Neutrophil (primary cell): ENCODE data around the gene MAPKAPK3.

ENCODE experiments used
- H3K27ac ChIP-seq: fragments of 200-600 bp; sonication (generic); 2 replicates; pipeline ENCODE4 v1.5.1; 2016; ENCODE audit warnings: mild to moderate bottlenecking, moderate library complexity
- H3K27me3 ChIP-seq: fragments of 200-600 bp; sonication (generic); 2 replicates; pipeline ENCODE4 v1.6.0; 2016; ENCODE audit warnings: mild to moderate bottlenecking
- H3K36me3 ChIP-seq: fragments of 200-600 bp; sonication (generic); 2 replicates; pipeline ENCODE4 v1.5.1; 2017
- H3K4me1 ChIP-seq, 2 experiments: fragments of 200-600 bp in 1 of 2; sonication (generic) in 1 of 2; 1 replicate in 1 of 2; 2 replicates in 1 of 2; pipeline versions ENCODE4 v1.5.1 to v1.6.1; 2013 to 2016; ENCODE audit warnings: low read depth in 1 of 2, low read length in 1 of 2, mild to moderate bottlenecking in 1 of 2, moderate library complexity in 1 of 2; ENCODE audit not compliant: control insufficient read depth in 1 of 2, insufficient read depth in 1 of 2
- H3K4me3 ChIP-seq, 2 experiments: fragments of 200-600 bp in 1 of 2; sonication (generic) in 1 of 2; 1 replicate in 1 of 2; 2 replicates in 1 of 2; pipeline ENCODE4 v1.5.1; 2013 to 2016; ENCODE audit warnings: low read depth in 1 of 2, low read length in 1 of 2, mild to moderate bottlenecking in 1 of 2, moderate library complexity in 1 of 2
- H3K9me3 ChIP-seq: fragments of 200-600 bp; sonication (generic); 2 replicates; pipeline ENCODE4 v1.5.1; 2016
- TF ChIP-seq, protein P1 (sequence below): fragments of 200-600 bp; sonication (generic); IDR thresholded peaks from 2 replicates; pipeline ENCODE4 v1.5.1; 2016; ENCODE audit warnings: antibody characterized with exemption

Gene MAPKAPK3

DNA sequence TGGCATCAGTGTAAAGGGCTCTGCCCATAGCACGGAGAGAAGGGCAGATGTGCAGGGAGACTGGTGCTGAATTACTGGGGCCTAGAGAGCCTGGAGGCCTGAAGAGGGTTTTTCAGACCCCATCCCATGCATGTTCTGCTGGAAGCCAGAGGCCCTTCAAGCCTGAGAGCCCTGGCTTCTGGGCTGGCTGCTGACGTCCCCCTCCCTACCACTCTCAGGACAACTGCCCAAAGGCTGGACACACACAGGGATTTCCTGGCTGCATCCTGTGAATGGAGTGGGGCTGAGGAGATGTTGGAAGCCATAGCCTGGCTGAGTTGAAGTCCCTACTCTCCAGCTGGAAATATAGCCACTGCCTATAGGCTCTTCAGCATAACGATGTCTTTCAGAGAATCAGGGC lies 40.9 kb downstream of the MAPKAPK3 start:
- H3K9me3 ChIP-seq: no peaks in the 10 kb centered on the region
- peaks cover 14 to 15% of the 10 kb centered on the region in 2 experiments for H3K4me1 ChIP-seq
- H3K27ac ChIP-seq: no peak overlapping the region
- H3K36me3 ChIP-seq: no peaks in the 10 kb centered on the region
- H3K27me3 ChIP-seq: no peaks in the 10 kb centered on the region
- H3K4me3 ChIP-seq: no peak overlapping the region
- TF ChIP-seq, protein P1, sequence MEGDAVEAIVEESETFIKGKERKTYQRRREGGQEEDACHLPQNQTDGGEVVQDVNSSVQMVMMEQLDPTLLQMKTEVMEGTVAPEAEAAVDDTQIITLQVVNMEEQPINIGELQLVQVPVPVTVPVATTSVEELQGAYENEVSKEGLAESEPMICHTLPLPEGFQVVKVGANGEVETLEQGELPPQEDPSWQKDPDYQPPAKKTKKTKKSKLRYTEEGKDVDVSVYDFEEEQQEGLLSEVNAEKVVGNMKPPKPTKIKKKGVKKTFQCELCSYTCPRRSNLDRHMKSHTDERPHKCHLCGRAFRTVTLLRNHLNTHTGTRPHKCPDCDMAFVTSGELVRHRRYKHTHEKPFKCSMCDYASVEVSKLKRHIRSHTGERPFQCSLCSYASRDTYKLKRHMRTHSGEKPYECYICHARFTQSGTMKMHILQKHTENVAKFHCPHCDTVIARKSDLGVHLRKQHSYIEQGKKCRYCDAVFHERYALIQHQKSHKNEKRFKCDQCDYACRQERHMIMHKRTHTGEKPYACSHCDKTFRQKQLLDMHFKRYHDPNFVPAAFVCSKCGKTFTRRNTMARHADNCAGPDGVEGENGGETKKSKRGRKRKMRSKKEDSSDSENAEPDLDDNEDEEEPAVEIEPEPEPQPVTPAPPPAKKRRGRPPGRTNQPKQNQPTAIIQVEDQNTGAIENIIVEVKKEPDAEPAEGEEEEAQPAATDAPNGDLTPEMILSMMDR: no peak

DNA sequence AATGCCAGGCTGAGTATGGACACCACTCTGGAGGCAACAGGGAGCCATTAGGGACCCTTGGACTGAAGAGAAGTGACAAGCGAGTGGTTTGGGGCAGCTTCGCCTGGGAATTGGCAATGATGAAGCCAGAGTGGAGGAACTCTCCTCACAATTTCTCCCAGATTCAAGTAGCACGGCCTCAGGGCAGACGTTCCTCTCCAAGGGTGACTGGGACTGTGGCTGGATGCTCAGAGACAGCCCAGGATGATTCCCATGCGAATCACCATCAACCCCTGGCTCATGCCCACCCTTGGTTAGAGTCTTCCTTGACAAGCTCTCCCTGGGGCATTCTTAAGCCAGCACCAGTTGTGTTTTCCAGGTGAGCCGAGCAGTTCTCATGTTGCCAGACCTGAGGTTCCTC lies 41.5 kb downstream of the MAPKAPK3 start:
- no peak overlapping the region for H3K4me3 ChIP-seq
- H3K9me3 ChIP-seq: no peaks in the 10 kb centered on the region
- no peaks in the 10 kb centered on the region for H3K27me3 ChIP-seq
- H3K4me1 ChIP-seq: peaks cover 12 to 14% of the 10 kb centered on the region in 2 experiments
- TF ChIP-seq, protein P1: no peak
- no peak overlapping the region for H3K27ac ChIP-seq
- H3K36me3 ChIP-seq: no peaks in the 10 kb centered on the region

DNA sequence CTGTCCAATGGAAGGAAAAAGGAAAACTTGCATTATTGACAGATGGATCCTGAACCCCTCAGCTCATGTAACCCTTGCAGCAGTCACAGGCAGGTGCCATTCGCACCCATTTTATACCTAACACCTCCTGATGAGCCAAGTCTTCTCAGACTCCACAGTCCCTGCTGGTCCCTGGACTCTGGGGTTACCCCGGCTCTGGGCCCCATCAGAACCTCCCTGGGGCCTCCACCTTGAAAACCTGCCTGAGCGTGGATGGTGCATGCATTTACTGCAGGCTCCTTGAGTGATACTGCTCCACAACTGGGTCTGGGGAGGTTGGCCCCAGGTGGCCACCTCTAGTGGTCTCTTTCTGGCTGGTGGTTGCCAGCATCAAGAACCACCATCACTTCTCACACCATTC lies 41.9 kb downstream of the MAPKAPK3 start:
- H3K4me1 ChIP-seq: peaks cover 12 to 14% of the 10 kb centered on the region in 2 experiments
- no peak overlapping the region for H3K27ac ChIP-seq
- H3K9me3 ChIP-seq: no peaks in the 10 kb centered on the region
- no peak overlapping the region for H3K4me3 ChIP-seq
- H3K36me3 ChIP-seq: no peaks in the 10 kb centered on the region
- H3K27me3 ChIP-seq: no peaks in the 10 kb centered on the region
- TF ChIP-seq, protein P1: no peak

DNA sequence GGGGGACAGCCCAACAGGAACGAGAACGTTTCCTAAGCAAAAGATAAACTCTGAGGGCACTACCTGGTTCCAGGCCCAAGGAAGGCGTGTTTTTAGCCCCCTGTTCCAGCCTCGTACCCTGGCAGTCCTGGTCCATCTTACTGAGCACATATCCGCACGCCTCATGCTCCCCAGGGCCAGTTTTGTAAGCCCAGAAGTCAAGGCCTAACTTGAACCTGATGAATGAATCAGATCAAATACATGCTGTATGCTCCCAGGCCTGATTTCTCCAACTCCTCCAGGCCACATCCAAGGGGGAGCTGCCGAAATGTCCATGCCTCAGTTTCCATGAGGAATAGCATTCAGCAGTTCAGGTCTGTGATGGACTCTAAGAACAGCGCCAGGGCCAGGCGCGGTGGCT lies 43.4 kb downstream of the MAPKAPK3 start:
- H3K27ac ChIP-seq: no peak overlapping the region
- H3K27me3 ChIP-seq: no peaks in the 10 kb centered on the region
- TF ChIP-seq, protein P1: no peak
- no peak overlapping the region for H3K4me3 ChIP-seq
- peaks cover 3% of the 10 kb centered on the region in 2 experiments for H3K4me1 ChIP-seq
- no peaks in the 10 kb centered on the region for H3K36me3 ChIP-seq
- H3K9me3 ChIP-seq: no peaks in the 10 kb centered on the region

DNA sequence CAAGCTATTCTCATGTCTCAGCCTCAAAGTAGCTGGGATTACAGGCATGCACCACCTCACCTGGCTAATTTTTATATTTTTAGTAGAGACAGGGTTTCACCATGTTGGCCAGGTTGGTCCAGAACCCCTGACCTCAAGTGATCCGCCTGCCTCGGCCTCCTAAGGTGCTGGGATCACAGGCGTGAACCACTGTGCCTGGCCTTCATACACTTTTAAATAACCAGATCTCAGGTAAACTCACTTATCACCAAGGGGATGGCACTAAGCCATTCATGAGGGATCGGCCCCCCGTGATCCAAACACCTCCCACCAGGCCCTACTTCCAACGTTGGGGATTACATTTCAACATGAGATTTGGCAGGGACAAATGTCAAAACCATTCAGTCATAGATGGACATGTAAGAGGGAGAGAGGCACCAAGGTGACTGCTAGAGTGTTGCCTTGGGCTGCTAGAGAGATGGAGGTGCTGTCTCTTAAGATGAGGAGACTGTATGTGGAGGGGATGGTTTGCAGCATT lies 44.4 kb downstream of the MAPKAPK3 start:
- H3K36me3 ChIP-seq: no peaks in the 10 kb centered on the region
- no peaks in the 10 kb centered on the region for H3K9me3 ChIP-seq
- no peak overlapping the region for H3K4me3 ChIP-seq
- TF ChIP-seq, protein P1: no peak
- H3K27me3 ChIP-seq: peaks cover 3% of the 10 kb centered on the region
- H3K4me1 ChIP-seq: no peaks in the 10 kb centered on the region
- H3K27ac ChIP-seq: no peak overlapping the region

DNA sequence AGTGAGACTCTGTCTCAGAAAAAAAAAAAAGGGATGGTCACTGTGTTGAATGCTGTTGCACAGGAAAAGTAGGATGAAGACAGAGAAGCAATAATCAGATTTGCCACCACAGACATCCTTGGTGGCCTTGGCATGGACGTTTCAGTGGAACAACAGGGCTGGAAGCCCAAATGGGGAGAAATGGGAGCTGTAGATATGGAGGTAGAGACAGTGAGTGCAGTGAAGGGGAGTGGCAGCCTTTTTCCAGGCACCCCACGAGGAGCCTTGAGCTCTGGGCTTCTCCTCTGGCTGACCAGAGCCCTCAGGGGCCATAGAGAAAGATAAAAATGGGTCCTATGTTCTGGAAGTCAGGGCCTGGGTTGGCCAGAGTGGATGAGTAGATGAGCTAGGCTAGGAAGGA lies 45.5 kb downstream of the MAPKAPK3 start:
- H3K9me3 ChIP-seq: no peaks in the 10 kb centered on the region
- peaks cover 13% of the 10 kb centered on the region for H3K27me3 ChIP-seq
- no peak overlapping the region for H3K4me3 ChIP-seq
- TF ChIP-seq, protein P1: no peak
- H3K27ac ChIP-seq: no peak overlapping the region
- no peaks in the 10 kb centered on the region for H3K36me3 ChIP-seq
- H3K4me1 ChIP-seq: no peaks in the 10 kb centered on the region
